Measurements from ENCODE around the gene HOXC6.

- no peak for TF ChIP-seq CTCF (IDR thresholded peaks at IDR 0.05)
- no peak for TF ChIP-seq POLR2AphosphoS5 (IDR thresholded peaks at IDR 0.05)
- no peak for TF ChIP-seq POLR2A (IDR thresholded peaks at IDR 0.05)
Observed at GRCh38 chr12:53995002-53995377, 33.2 kb upstream of the HOXC6 start.
